ENCODE measurements around the gene PRR12.
A peak's percentile ranks its signal among the peaks of the same experiment; 100 is the strongest.

The PRR12 gene

GRCh38 chr19:49570997-49571676 lies 19.8 kb upstream of the PRR12 start:
- CTCF ChIA-PET = interaction anchor here (0.7 to 3.7 kb wide), 17 partner anchors 9 to 123 kb away, joined by 3 to 24 read pairs (median 6); partner anchors contain the start of genes NOSIP, PIH1D1 and PRMT1
- DNase-seq (ENCODE audit: extremely low spot score) = peak; percentile 39
- POLR2A ChIA-PET = interaction anchor here (1.1 to 3.0 kb wide), 4 partner anchors 9 to 69 kb away, joined by 3 to 17 read pairs (median 6); partner anchors contain the start of genes FCGRT, NOSIP, PRRG2 and RRAS
- peak; percentile 52; the same call in 1 of the 2 replicates for TF ChIP-seq PKNOX1 (IDR thresholded peaks at IDR 0.05)
- no peak for TF ChIP-seq ARNT (IDR thresholded peaks at IDR 0.05)

- ChIA-PET POLR2A (interaction anchor here (1.4 kb wide), 1 partner anchor 17 kb away, joined by 3 read pairs; no protein-coding TSS in a partner anchor), CTCF (no interaction called here)
- TF ChIP-seq ARNT (IDR thresholded peaks at IDR 0.05) (no peak), FOXA1 (IDR thresholded peaks at IDR 0.05) (no peak), SP1 (IDR thresholded peaks at IDR 0.05) (no peak), ELF4 (IDR thresholded peaks at IDR 0.05) (no peak), SUZ12 (IDR thresholded peaks at IDR 0.05) (no peak), PKNOX1 (IDR thresholded peaks at IDR 0.05) (no peak), CTBP1 (IDR thresholded peaks at IDR 0.05; ENCODE audit: borderline replicate concordance) (no peak)
- DNase-seq (ENCODE audit: extremely low spot score) = no peak
These were observed 18.0 kb upstream of the PRR12 start for GRCh38 chr19:49573009-49573408.

- CTCF ChIA-PET = no interaction called here
- POLR2A ChIA-PET = interaction anchor here (1.4 kb wide), 1 partner anchor 17 kb away, joined by 3 read pairs; no protein-coding TSS in a partner anchor
- DNase-seq (ENCODE audit: extremely low spot score) = no peak
- no peak for TF ChIP-seq FOXM1 (IDR thresholded peaks at IDR 0.05; ENCODE audit: borderline replicate concordance)
- TF ChIP-seq FOXK2 (IDR thresholded peaks at IDR 0.05) = no peak
- TF ChIP-seq ELF4 (IDR thresholded peaks at IDR 0.05) = no peak
- TF ChIP-seq HDGF (IDR thresholded peaks at IDR 0.05; ENCODE audit: borderline replicate concordance) = no peak
- no peak for TF ChIP-seq FOXA1 (IDR thresholded peaks at IDR 0.05)
- TF ChIP-seq CTBP1 (IDR thresholded peaks at IDR 0.05; ENCODE audit: borderline replicate concordance) = no peak
- no peak for TF ChIP-seq SP1 (IDR thresholded peaks at IDR 0.05)
- no peak for TF ChIP-seq ZNF384 (IDR thresholded peaks at IDR 0.05)
- TF ChIP-seq PKNOX1 (IDR thresholded peaks at IDR 0.05) = no peak
- TF ChIP-seq ARNT (IDR thresholded peaks at IDR 0.05) = no peak
- TF ChIP-seq LEF1 (IDR thresholded peaks at IDR 0.05; ENCODE audit: borderline replicate concordance) = no peak
- no peak for TF ChIP-seq L3MBTL2 (conservative IDR thresholded peaks at IDR 0.05)
- TF ChIP-seq TARDBP (IDR thresholded peaks at IDR 0.05) = no peak
- no peak for TF ChIP-seq NFRKB (IDR thresholded peaks at IDR 0.05)
- TF ChIP-seq BHLHE40 (IDR thresholded peaks at IDR 0.05; ENCODE audit: borderline replicate concordance) = no peak
- no peak for TF ChIP-seq SUZ12 (IDR thresholded peaks at IDR 0.05)
These were observed 17.6 kb upstream of the PRR12 start for GRCh38 chr19:49573425-49573824.

- no peak for DNase-seq (ENCODE audit: extremely low spot score)
- ChIA-PET CTCF (interaction anchor here (0.6 kb wide), 1 partner anchor 64 kb away, joined by 5 read pairs; no protein-coding TSS in a partner anchor), POLR2A (interaction anchor here (1.4 kb wide), 1 partner anchor 16 kb away, joined by 3 read pairs; no protein-coding TSS in a partner anchor)
- no peak for TF ChIP-seq CTBP1 (IDR thresholded peaks at IDR 0.05; ENCODE audit: borderline replicate concordance)
- TF ChIP-seq SUZ12 (IDR thresholded peaks at IDR 0.05) = no peak
- no peak for TF ChIP-seq BHLHE40 (IDR thresholded peaks at IDR 0.05; ENCODE audit: borderline replicate concordance)
- no peak for TF ChIP-seq PKNOX1 (IDR thresholded peaks at IDR 0.05)
- TF ChIP-seq FOXM1 (IDR thresholded peaks at IDR 0.05; ENCODE audit: borderline replicate concordance) = no peak
- no peak for TF ChIP-seq NFRKB (IDR thresholded peaks at IDR 0.05)
- TF ChIP-seq FOXK2 (IDR thresholded peaks at IDR 0.05) = no peak
- TF ChIP-seq TARDBP (IDR thresholded peaks at IDR 0.05) = no peak
- no peak for TF ChIP-seq ZNF384 (IDR thresholded peaks at IDR 0.05)
- TF ChIP-seq ELF4 (IDR thresholded peaks at IDR 0.05) = no peak
- TF ChIP-seq SP1 (IDR thresholded peaks at IDR 0.05) = no peak
- TF ChIP-seq L3MBTL2 (conservative IDR thresholded peaks at IDR 0.05) = no peak
- no peak for TF ChIP-seq LEF1 (IDR thresholded peaks at IDR 0.05; ENCODE audit: borderline replicate concordance)
- no peak for TF ChIP-seq FOXA1 (IDR thresholded peaks at IDR 0.05)
These were observed 16.7 kb upstream of the PRR12 start for GRCh38 chr19:49574206-49574755.

GRCh38 chr19:49579193-49579592 lies 11.8 kb upstream of the PRR12 start:
- no peak for TF ChIP-seq HDGF (IDR thresholded peaks at IDR 0.05; ENCODE audit: borderline replicate concordance)
- CTCF ChIA-PET = interaction anchor here (1.2 to 2.1 kb wide), 2 partner anchors 9 to 102 kb away, joined by 4 to 10 read pairs; no protein-coding TSS in a partner anchor
- no peak for DNase-seq (ENCODE audit: extremely low spot score)
- POLR2A ChIA-PET = interaction anchor here (1.0 to 3.9 kb wide), 8 partner anchors 8 to 103 kb away, joined by 3 to 29 read pairs (median 13); partner anchors contain the start of genes PRMT1, PRR12, RPS11 and RRAS

- DNase-seq (ENCODE audit: extremely low spot score) = no peak
- ChIA-PET POLR2A (interaction anchor here (0.6 to 3.9 kb wide), 13 partner anchors 9 to 138 kb away, joined by 3 to 29 read pairs (median 5); partner anchors contain the start of genes PRMT1, PRR12, RPS11 and RRAS), CTCF (interaction anchor here (1.2 to 2.1 kb wide), 2 partner anchors 9 to 101 kb away, joined by 4 to 10 read pairs; no protein-coding TSS in a partner anchor)
- no peak for TF ChIP-seq FOXM1 (IDR thresholded peaks at IDR 0.05; ENCODE audit: borderline replicate concordance)
- TF ChIP-seq HDGF (IDR thresholded peaks at IDR 0.05; ENCODE audit: borderline replicate concordance) = no peak
- TF ChIP-seq SP1 (IDR thresholded peaks at IDR 0.05) = no peak
- no peak for TF ChIP-seq SUZ12 (IDR thresholded peaks at IDR 0.05)
These were observed 11.1 kb upstream of the PRR12 start for GRCh38 chr19:49579947-49580263.
